HG03066 (cell line): ENCODE data around the gene IFT81.

Experiments
- ATAC-seq: cut with Tn5 transposase; IDR thresholded peaks from one replicate; pipeline ENCODE4 v1.9.1; 2021; ENCODE audit warnings: low read depth; ENCODE audit not compliant: unreplicated experiment

IFT81 gene

GRCh38 chr12:110266980-110267620 is 142.9 kb downstream of the IFT81 start:
- no peak for ATAC-seq
